GM12801 (cell line): Measurements from ENCODE around the gene NOLC1.

ENCODE experiments used
- CTCF ChIP-seq: IDR thresholded peaks from one replicate; pipeline ENCODE4 v1.5.1; 2011; ENCODE audit warnings: control low read depth; ENCODE audit not compliant: insufficient read length; ENCODE audit errors: extremely low read depth

NOLC1 gene

GRCh38 chr10:102123223-102123622 is 29.0 kb upstream of the NOLC1 start:
- no peak for TF ChIP-seq CTCF

DNA sequence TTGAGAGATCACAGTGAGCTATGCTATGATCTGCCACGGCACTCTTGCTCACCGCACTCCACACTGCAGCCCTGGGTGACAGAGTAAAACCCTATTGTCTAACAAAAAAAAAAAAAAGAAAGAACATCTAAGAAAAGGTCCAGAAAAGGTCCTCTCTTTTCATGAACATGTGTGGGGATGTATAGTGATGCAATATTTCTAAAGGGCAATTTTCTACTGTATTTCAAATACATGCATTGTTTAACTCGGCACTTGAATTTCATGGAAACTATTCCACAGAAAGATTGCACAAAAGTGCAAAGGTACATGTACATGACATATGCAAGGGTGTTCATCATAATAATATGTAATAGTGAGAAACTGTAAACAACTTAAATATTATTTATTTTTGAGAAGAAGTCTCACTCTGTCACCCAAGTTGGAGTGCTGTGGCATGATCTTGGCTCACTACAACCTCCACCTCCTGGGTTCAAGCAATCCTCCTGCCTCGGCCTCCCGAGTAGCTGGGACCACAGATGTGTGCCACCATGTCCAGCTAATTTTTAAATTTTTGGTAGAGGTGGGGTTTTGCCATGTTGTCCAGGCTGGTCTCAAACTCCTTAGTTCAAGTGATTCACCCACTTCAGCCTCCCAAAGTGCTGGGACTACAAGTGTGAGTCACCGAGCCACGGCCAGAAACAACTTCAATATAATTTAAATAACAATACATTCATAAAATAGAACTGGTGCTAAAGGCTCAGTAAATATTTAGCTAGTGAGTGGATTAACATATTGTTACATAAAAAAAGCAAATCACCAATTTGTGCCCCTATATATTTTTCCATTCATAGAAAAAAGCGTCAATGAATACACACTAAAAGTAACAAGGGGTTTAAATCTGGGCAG is 20.7 kb upstream of the NOLC1 start:
- no peak for TF ChIP-seq CTCF

DNA sequence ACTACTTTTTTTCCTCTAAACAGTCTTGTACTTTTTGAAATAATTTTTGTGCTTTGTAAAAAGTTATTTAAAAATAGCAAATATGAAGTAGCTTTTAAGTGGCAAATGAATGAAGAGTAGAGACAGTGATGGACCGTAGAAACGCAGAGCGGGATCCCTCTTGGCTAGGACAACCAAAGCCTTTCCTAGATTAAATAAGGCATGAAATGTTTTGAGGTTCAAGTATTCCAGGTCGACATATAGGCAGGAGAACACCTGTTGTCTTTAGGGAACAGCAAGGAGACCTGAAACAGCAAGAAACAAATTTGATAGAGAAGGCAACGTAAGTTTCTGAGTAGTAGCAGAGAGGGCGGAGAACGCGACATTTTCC is 20.0 kb upstream of the NOLC1 start:
- TF ChIP-seq CTCF, result no peak

DNA sequence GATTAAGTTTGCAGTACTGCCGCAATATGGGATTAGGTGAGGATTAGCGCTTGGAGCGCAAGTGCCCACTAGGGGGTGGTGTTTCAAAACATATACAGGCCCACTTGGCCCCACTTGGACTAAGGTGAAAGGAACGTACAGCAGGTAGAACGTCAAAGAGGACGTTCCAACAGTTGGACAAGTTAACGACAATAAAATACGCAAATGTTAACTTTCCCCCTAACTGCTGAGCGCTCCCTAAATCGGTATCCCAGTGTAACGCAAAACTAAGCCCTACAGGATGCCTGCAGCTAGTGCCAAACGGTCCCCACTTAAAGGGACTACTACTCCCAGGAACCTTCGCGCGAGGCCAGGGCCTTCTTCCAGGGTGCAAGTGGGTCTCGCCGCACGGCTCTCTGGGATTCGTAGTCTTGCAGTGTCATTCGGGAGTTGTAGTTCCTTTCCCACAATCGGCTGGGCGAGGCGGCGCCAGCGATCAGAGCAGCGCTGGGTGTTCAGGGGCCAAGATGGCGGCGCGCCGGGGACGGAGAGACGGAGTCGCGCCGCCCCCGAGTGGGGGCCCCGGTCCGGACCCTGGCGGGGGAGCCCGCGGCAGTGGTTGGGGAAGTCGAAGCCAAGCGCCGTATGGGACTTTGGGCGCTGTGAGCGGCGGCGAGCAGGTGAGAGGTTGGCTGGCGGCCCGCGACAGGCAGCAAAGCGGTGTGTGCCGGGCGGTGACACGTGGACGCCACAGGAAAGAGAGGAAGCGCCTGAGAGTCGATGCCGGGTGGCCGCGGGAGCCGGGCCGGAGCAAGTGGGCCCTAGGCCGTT is 19.4 kb upstream of the NOLC1 start, which contains the start of gene PPRC1:
PPRC1 (plus strand) TSS at position 478 of the 810 bp plus-strand sequence; CDS start at position 507, 29 bp downstream.
- peak; percentile 77 for TF ChIP-seq CTCF

GRCh38 chr10:102133373-102134195 is 18.6 kb upstream of the NOLC1 start:
- TF ChIP-seq CTCF, result no peak

GRCh38 chr10:102134416-102134815 is 17.8 kb upstream of the NOLC1 start:
- no peak for TF ChIP-seq CTCF
